Measurements from ENCODE around the gene VPS9D1.

VPS9D1 gene

DNA sequence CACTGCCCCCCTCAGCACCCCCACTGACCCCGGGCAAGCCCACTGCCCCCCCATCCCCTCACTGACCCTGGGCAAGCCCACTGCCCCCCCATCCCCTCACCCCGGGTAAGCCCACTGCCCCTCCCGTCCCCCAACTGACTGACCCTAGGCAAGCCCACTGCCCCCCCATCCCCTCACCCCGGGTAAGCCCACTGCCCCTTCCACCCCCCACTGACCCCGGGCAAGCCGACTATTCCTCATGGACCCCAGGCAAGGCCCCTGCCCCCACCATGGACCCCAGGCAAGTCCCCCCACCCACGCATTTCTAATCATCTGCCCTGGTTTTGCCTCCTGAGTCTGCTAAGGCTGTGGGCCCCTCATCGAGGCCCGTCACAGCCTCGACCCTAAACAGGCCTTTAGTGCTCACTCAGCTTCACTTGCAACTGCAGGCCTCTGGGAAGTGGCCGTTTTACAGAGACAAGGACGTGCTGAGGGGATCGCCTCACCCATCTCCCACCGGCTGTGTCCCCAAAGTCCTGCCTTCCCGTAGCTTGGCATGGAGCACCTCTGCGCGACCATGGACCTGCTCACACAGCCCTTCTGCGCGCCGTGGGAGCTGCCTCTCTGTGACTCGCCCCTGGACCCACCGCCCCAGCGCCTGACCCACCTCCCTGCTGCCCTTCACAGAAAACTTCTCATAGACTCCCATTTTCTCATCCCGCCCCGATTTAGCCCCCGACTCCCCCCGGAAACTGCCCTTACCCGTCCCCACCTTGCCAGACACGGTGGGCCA, 3.6 kb downstream of the VPS9D1 start:
- H3K4me1 ChIP-seq (ENCODE audit: control insufficient read depth, insufficient read depth, low read length) = peaks cover 11% of the 10 kb centered on the region
- H3K27me3 ChIP-seq (ENCODE audit: control insufficient read depth, insufficient read depth, low read length) = no peaks in the 10 kb centered on the region
- H3K9ac ChIP-seq (ENCODE audit: low read length) = no peak overlapping the region
- no peaks in the 10 kb centered on the region for H3K36me3 ChIP-seq (ENCODE audit: control insufficient read depth, insufficient read depth, low read length)
- H3K4me3 ChIP-seq (ENCODE audit: low read length) = no peak overlapping the region
- H3K9me3 ChIP-seq (ENCODE audit: control insufficient read depth, low read length) = no peaks in the 10 kb centered on the region

DNA sequence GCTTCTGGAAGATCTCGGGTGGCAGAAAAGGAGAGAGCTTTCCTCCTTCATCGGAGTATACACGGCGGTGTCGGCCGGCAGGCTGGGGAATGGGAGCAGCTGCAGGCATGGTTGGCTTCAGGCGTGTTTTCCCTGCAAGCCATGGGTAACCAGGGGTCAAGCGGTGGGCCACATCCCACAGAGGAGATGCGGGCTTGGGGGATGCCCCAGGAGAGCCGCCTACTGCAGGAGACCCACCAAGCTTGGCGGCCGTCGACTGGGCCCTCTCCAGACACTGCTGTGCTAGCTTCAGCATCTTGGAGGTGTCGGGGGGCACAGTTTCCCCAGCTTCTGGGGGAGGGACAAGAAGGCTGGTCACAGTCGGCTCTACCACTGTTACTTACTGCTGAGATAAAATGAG, 4.2 kb downstream of the VPS9D1 start:
- H3K4me3 ChIP-seq (ENCODE audit: low read length) = no peak overlapping the region
- H3K27me3 ChIP-seq (ENCODE audit: control insufficient read depth, insufficient read depth, low read length) = no peaks in the 10 kb centered on the region
- H3K36me3 ChIP-seq (ENCODE audit: control insufficient read depth, insufficient read depth, low read length) = no peaks in the 10 kb centered on the region
- no peaks in the 10 kb centered on the region for H3K9me3 ChIP-seq (ENCODE audit: control insufficient read depth, low read length)
- peaks cover 11% of the 10 kb centered on the region for H3K4me1 ChIP-seq (ENCODE audit: control insufficient read depth, insufficient read depth, low read length)
- H3K9ac ChIP-seq (ENCODE audit: low read length) = no peak overlapping the region

DNA sequence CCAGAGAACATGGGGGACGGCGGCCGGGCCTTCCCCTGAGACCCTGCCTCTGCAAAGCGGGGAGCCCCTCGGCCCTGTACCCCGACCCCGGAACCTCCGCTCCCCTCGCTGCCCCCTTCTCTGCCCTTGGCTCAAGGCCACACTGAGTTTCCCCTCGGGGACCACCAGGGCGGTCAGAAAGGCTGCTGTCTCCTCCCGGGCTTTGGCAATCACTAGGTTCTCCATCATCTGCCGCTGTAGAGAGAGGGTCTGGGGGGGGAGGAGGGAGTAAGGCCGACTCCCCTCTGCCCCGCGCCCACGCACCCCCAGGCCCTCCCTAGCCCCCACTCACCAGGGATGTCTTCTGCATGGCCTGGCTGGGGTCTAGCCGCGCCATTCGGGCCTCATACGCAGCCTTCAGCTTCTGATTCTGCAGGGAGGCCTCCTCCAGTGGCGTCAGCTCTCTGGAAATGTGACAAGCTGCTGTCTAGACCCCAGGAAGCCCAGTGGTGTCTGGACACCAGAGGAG, 8.4 kb downstream of the VPS9D1 start:
- H3K4me3 ChIP-seq (ENCODE audit: low read length) = no peak overlapping the region
- H3K9ac ChIP-seq (ENCODE audit: low read length) = peak overlapping the region; percentile 28
- H3K36me3 ChIP-seq (ENCODE audit: control insufficient read depth, insufficient read depth, low read length) = no peaks in the 10 kb centered on the region
- H3K9me3 ChIP-seq (ENCODE audit: control insufficient read depth, low read length) = no peaks in the 10 kb centered on the region
- no peaks in the 10 kb centered on the region for H3K27me3 ChIP-seq (ENCODE audit: control insufficient read depth, insufficient read depth, low read length)
- H3K4me1 ChIP-seq (ENCODE audit: control insufficient read depth, insufficient read depth, low read length) = peaks cover 3% of the 10 kb centered on the region

DNA sequence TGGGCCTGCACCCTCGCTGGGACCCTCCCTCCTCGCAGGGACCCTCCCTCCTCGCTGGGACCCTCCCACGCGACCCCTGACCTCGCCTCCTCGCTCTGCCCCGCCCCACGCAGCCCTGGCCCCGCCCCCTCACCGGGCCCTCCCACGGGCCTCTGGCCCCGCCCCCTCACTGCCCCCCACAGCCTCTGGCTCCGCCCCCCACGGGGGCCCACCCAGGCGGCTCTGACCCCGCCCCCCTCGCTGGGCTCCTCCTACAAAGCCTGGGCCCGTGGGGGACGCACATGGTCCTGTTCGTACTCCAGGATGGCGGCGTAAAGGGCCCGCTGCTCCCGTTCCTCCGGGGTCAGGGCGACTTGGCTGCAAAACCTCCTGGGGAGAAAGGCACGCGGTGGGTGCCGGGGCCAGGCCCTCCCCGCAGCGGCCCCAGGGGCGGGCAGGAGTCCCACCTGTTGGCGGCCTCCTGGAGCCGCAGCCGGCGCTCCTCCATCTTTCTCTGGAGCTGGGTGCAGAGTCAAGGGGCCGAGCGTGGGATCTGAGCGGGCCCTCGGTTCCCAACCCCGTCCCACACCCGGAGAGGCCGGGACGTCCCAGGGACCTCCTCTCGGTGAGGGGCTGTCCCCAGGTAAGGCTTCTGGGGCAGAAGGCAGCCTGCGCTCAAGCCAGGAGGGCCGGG, 9.0 kb downstream of the VPS9D1 start:
- H3K9me3 ChIP-seq (ENCODE audit: control insufficient read depth, low read length) = no peaks in the 10 kb centered on the region
- peak overlapping the region; percentile 28 for H3K9ac ChIP-seq (ENCODE audit: low read length)
- peaks cover 3% of the 10 kb centered on the region for H3K4me1 ChIP-seq (ENCODE audit: control insufficient read depth, insufficient read depth, low read length)
- H3K36me3 ChIP-seq (ENCODE audit: control insufficient read depth, insufficient read depth, low read length) = no peaks in the 10 kb centered on the region
- H3K27me3 ChIP-seq (ENCODE audit: control insufficient read depth, insufficient read depth, low read length) = no peaks in the 10 kb centered on the region
- no peak overlapping the region for H3K4me3 ChIP-seq (ENCODE audit: low read length)

DNA sequence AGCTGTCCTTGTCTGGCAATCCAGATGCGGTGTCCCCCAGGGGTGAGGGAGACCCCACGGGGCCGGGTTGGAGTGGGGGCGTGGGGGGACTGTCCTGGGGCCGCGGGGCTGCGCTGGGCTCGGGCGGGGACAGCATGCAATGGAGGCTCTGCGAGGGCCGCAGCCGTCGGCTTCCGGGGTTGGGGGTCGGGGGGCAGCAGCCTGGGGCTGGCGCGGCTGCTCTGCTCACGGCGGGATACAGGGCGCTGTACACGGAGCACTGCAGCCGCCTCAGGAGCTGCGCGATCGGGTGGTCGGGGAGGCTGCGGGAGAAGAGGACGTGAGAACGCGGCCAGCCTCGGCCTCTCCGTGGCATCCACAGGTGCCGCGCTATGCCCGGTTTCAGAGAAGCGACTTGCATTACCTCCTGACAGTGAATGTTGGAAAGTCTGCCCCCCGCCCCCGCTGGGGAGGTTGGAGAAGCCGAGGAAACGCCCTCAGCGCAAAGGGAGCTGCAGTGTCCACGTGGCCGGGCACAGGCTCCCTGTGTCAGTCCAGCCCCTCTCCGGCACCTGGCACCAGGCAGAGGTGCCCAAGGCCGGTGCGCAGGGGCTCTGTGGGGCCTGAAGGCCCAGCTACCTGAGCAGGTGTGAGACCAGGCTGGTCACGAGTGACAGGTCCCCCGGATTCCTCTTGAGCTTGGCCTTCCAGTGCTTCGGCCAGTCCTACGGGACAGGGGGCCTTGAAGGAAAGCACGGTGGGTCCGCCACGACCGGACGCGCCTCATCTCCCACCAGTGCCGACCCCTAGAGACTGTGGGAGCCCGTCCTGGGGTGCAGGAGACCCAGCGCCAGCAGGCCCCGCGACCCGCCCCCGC, 9.8 kb downstream of the VPS9D1 start:
- Histone ChIP-seq H3K4me1 (ENCODE audit: control insufficient read depth, insufficient read depth, low read length) (peaks cover 3% of the 10 kb centered on the region), H3K9me3 (ENCODE audit: control insufficient read depth, low read length) (no peaks in the 10 kb centered on the region), H3K36me3 (ENCODE audit: control insufficient read depth, insufficient read depth, low read length) (no peaks in the 10 kb centered on the region), H3K4me3 (ENCODE audit: low read length) (no peak overlapping the region), H3K27me3 (ENCODE audit: control insufficient read depth, insufficient read depth, low read length) (no peaks in the 10 kb centered on the region), H3K9ac (ENCODE audit: low read length) (no peak overlapping the region)

DNA sequence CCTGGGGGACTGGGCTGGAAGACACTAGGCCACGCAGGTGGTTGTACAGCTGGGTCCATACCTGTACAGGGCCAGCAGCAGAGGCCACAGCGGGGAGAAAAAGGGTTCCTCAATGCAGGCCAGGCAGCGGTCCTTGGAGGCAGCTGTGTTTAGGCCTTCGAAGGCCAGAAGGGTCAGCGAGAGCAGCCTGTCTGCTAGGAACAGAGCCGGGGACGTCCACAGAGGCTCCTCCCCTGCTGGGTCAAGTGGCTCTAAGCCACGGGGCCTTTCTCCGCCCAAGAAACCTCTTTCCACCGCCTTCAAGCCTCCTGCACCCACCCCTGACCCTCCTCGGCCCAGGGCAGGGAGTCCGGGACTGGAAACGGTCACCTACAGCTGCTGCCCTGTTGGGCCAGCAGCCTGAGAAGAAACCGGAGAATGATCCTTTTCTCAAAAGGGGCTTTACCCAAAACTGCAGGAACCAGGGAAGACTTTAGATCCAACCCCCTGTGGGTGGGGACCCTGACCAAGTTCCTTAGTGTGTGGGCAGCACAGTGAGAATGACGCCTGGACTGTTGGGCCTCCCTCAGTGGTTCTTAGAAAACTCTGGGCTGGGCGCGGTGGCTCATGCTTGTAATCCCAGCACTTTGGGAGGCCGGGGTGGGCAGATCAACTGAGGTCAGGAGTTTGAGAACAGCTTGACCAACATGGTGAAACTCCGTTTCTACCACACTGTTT, 10.8 kb downstream of the VPS9D1 start:
- no peak overlapping the region for H3K4me3 ChIP-seq (ENCODE audit: low read length)
- no peak overlapping the region for H3K9ac ChIP-seq (ENCODE audit: low read length)
- no peaks in the 10 kb centered on the region for H3K27me3 ChIP-seq (ENCODE audit: control insufficient read depth, insufficient read depth, low read length)
- H3K9me3 ChIP-seq (ENCODE audit: control insufficient read depth, low read length) = no peaks in the 10 kb centered on the region
- H3K36me3 ChIP-seq (ENCODE audit: control insufficient read depth, insufficient read depth, low read length) = no peaks in the 10 kb centered on the region
- peaks cover 3% of the 10 kb centered on the region for H3K4me1 ChIP-seq (ENCODE audit: control insufficient read depth, insufficient read depth, low read length)

DNA sequence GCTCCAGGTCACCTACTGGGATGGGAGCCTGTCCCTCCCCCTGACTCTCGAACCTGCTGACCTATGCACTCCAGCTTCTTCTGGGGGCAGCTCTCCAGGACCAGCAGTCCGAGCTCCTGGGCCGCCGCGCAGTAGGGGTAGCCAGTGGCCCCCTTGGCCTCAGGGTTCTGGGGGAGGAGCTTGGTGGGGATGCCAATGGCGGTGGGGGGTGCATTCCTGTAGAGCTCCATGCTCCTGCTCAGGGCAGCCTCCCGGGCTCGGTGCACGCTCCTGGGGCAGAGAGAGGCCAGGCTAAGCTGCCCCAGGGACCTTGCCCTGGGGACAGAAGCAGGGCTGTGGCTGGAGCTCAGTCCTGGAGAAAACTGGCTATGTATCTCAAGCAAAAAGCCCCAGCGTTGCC, 11.5 kb downstream of the VPS9D1 start:
- Histone ChIP-seq H3K4me1 (ENCODE audit: control insufficient read depth, insufficient read depth, low read length) (peaks cover 3% of the 10 kb centered on the region), H3K9ac (ENCODE audit: low read length) (no peak overlapping the region), H3K9me3 (ENCODE audit: control insufficient read depth, low read length) (no peaks in the 10 kb centered on the region), H3K36me3 (ENCODE audit: control insufficient read depth, insufficient read depth, low read length) (no peaks in the 10 kb centered on the region), H3K4me3 (ENCODE audit: low read length) (no peak overlapping the region), H3K27me3 (ENCODE audit: control insufficient read depth, insufficient read depth, low read length) (no peaks in the 10 kb centered on the region)

DNA sequence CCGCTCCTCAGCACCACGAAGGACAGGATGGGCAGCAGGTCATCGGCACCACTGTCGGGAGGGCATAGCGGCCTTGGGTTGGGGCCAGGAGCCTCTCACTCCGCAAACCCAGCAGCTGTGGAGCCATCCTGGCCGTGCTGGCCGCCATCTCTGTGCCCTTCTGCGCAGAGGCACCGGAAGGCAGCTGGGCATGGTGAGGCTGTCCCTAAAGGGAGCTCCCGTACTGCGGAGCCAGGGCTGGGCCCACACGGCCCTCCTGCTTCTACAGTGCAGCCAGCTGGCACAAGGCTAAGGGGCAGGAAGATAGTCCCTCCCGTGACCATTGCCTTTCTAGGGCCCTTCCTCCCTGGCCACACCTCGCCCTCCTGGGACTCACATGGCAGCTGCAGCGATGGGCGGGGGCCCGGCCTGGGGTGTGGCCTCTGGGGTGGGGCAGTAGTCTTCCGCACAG, 12.2 kb downstream of the VPS9D1 start:
- Histone ChIP-seq H3K4me1 (ENCODE audit: control insufficient read depth, insufficient read depth, low read length) (peaks cover 3% of the 10 kb centered on the region), H3K9me3 (ENCODE audit: control insufficient read depth, low read length) (no peaks in the 10 kb centered on the region), H3K9ac (ENCODE audit: low read length) (no peak overlapping the region), H3K4me3 (ENCODE audit: low read length) (no peak overlapping the region), H3K27me3 (ENCODE audit: control insufficient read depth, insufficient read depth, low read length) (no peaks in the 10 kb centered on the region), H3K36me3 (ENCODE audit: control insufficient read depth, insufficient read depth, low read length) (no peaks in the 10 kb centered on the region)

DNA sequence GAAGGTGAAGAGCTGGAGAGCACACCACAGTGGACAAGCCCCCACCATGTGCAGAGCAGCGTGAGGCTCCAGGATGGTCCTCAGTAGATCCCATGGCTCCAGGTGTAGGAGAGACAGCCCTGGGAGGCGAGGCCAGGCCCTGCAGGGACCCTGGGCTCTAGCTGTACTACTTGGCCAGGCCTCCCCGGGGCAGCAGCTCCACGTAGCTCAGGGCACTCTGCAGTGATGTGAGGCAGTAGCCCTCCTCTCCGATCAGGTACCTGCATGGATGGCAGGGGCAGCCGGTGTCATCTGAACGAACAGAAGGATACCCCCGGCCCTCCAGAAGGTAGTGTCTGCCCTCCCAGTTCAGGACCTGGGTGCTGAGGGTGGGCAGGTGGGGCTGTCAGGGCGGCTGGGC, 13.0 kb downstream of the VPS9D1 start:
- no peak overlapping the region for H3K9ac ChIP-seq (ENCODE audit: low read length)
- H3K4me1 ChIP-seq (ENCODE audit: control insufficient read depth, insufficient read depth, low read length) = peaks cover 3% of the 10 kb centered on the region

DNA sequence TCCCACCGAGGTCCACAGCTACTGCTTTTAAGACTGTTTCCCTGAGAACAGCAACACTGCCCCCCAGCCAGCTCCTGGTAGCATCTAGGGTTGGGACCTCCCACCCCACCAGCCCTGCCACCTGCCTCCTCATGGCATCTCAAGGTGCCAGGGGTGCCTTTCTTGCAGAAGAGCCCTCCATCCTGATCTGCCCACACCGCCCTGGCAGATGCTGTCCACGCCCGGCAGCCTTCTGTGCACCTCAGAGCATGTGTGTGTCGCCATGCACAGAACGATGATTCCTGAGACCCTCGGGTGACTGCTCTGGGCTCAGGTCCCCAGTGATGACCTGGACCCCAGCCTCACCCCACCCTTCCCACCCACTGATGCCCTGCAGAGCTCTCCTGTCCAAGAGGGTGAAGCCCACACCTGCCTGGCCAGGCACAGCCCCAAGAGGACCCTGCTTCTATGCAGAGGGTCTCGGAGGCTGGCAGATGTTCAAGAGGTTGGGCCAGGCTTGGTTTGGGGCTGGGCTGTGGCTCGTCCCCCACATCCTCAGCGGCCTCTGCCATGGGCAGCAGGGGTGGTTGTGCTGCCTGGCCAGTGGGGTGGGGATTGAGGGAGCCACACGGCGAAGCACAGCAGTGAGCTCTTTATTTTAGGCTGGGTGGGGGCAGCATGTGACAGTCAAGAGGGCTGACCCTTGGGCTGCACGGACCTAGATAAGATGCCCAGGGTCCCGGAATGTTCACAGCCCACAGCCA, 14.0 kb downstream of the VPS9D1 start:
- H3K4me1 ChIP-seq (ENCODE audit: control insufficient read depth, insufficient read depth, low read length) = peaks cover 7% of the 10 kb centered on the region
- no peaks in the 10 kb centered on the region for H3K36me3 ChIP-seq (ENCODE audit: control insufficient read depth, insufficient read depth, low read length)
- H3K4me3 ChIP-seq (ENCODE audit: low read length) = no peak overlapping the region
- H3K27me3 ChIP-seq (ENCODE audit: control insufficient read depth, insufficient read depth, low read length) = no peaks in the 10 kb centered on the region
- no peak overlapping the region for H3K9ac ChIP-seq (ENCODE audit: low read length)
- no peaks in the 10 kb centered on the region for H3K9me3 ChIP-seq (ENCODE audit: control insufficient read depth, low read length)

More for the DNA sequence above, 13.0 kb downstream of the VPS9D1 start:
- Histone ChIP-seq H3K9me3 (ENCODE audit: control insufficient read depth, low read length) (no peaks in the 10 kb centered on the region), H3K4me3 (ENCODE audit: low read length) (no peak overlapping the region), H3K27me3 (ENCODE audit: control insufficient read depth, insufficient read depth, low read length) (no peaks in the 10 kb centered on the region), H3K36me3 (ENCODE audit: control insufficient read depth, insufficient read depth, low read length) (no peaks in the 10 kb centered on the region)

DNA sequence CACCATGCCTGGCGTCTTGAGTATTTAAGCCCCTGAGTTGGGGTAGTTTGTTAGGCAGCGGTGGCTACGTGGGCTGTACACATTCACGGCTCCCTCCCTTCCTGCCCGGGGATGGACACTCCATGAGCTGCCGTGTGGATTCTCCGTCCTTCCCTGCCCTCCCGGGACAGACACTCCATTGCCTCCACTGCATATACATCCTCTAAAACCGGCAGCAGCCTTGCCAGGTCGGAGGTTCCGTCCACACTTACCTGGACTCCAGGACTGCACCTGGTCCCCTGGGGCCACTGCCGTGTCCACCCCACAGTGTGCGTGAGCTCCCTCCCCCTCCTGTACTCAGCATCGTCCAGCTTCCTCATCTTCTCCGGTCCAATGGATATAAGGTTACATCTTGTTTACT, 15.7 kb downstream of the VPS9D1 start:
- Histone ChIP-seq H3K9ac (ENCODE audit: low read length) (no peak overlapping the region), H3K4me3 (ENCODE audit: low read length) (no peak overlapping the region)

More for the DNA sequence above, 15.7 kb downstream of the VPS9D1 start:
- H3K9me3 ChIP-seq (ENCODE audit: control insufficient read depth, low read length) = no peaks in the 10 kb centered on the region
- no peaks in the 10 kb centered on the region for H3K36me3 ChIP-seq (ENCODE audit: control insufficient read depth, insufficient read depth, low read length)
- no peaks in the 10 kb centered on the region for H3K27me3 ChIP-seq (ENCODE audit: control insufficient read depth, insufficient read depth, low read length)
- peaks cover 16% of the 10 kb centered on the region for H3K4me1 ChIP-seq (ENCODE audit: control insufficient read depth, insufficient read depth, low read length)

Data from mucosa of stomach (tissue), 1 donor.